MM.1S (cell line): Measurements from ENCODE around the gene DCP1B.

Experiments used
- DNase-seq: peaks from one replicate; pipeline ENCODE4 v3.0.0-alpha.2; 2015
- H2AFZ ChIP-seq: fragments of 300-600 bp; sonication (generic); 2 replicates; pipeline ENCODE4 v1.6.0; 2016; ENCODE audit warnings: antibody characterized with exemption, low read length
- H3F3A ChIP-seq: fragments of 300-600 bp; sonication (generic); 2 replicates; pipeline ENCODE4 v1.6.1; 2016; ENCODE audit warnings: mild to moderate bottlenecking, antibody characterized with exemption, low read length, moderate library complexity, mixed read lengths; ENCODE audit not compliant: insufficient read depth
- H3K27ac ChIP-seq: fragments of 300-600 bp; sonication (generic); 2 replicates; pipeline ENCODE4 v1.5.1; 2016; ENCODE audit warnings: mild to moderate bottlenecking, low read length
- H3K27me3 ChIP-seq: fragments of 300-600 bp; sonication (generic); replicated peaks from 2 replicates; pipeline ENCODE4 v1.6.0; 2016; ENCODE audit warnings: low read length; ENCODE audit not compliant: insufficient read depth
- H3K36me3 ChIP-seq: fragments of 300-600 bp; sonication (generic); replicated peaks from 2 replicates; pipeline ENCODE4 v1.6.1; 2016; ENCODE audit warnings: mild to moderate bottlenecking, low read length, mixed read lengths; ENCODE audit not compliant: insufficient read depth
- H3K4me1 ChIP-seq: fragments of 300-600 bp; sonication (generic); 2 replicates; pipeline ENCODE4 v1.6.1; 2016; ENCODE audit warnings: low read length, mixed read lengths
- H3K4me2 ChIP-seq: fragments of 300-600 bp; sonication (generic); 2 replicates; pipeline ENCODE4 v1.6.0; 2016; ENCODE audit warnings: low read depth, low read length
- H3K4me3 ChIP-seq: fragments of 300-600 bp; sonication (generic); 2 replicates; pipeline ENCODE4 v1.5.1; 2016; ENCODE audit warnings: low read length, mixed read lengths
- H3K79me2 ChIP-seq: fragments of 300-600 bp; sonication (generic); 2 replicates; pipeline ENCODE4 v1.6.1; 2016; ENCODE audit warnings: mixed run types, low read length, mixed read lengths
- H3K9ac ChIP-seq: fragments of 300-600 bp; sonication (generic); 2 replicates; pipeline ENCODE4 v1.6.1; 2016; ENCODE audit warnings: low read length, mixed read lengths
- H3K9me2 ChIP-seq: fragments of 300-600 bp; sonication (generic); replicated peaks from 2 replicates; pipeline ENCODE4 v1.6.1; 2016; ENCODE audit warnings: mild to moderate bottlenecking, low read length, mixed read lengths; ENCODE audit not compliant: insufficient read depth
- H3K9me3 ChIP-seq: fragments of 300-600 bp; sonication (generic); replicated peaks from 2 replicates; pipeline ENCODE4 v1.6.1; 2016; ENCODE audit warnings: mild to moderate bottlenecking, low read length, mixed read lengths; ENCODE audit not compliant: insufficient read depth
- H4K20me1 ChIP-seq: fragments of 300-600 bp; sonication (generic); 2 replicates; pipeline ENCODE4 v1.6.1; 2016; ENCODE audit warnings: mild to moderate bottlenecking, low read length, moderate library complexity, mixed read lengths; ENCODE audit not compliant: insufficient read depth
- EZH2 ChIP-seq: fragments of 300-600 bp; sonication (generic); optimal IDR thresholded peaks from 2 replicates; pipeline ENCODE3; 2017; ENCODE audit warnings: low read depth, mild to moderate bottlenecking, antibody characterized with exemption, low read length, mixed read lengths
- EZH2phosphoT487 ChIP-seq: fragments of 300-600 bp; sonication (generic); IDR thresholded peaks from 2 replicates; pipeline ENCODE4 v1.6.1; 2018; ENCODE audit warnings: antibody characterized with exemption, low read length
- TF ChIP-seq, protein P1 (sequence below): fragments of 300-600 bp; sonication (generic); IDR thresholded peaks from 2 replicates; pipeline ENCODE4 v1.5.1; 2016; ENCODE audit warnings: antibody characterized with exemption, low read length, mixed read lengths

DCP1B gene

DNA sequence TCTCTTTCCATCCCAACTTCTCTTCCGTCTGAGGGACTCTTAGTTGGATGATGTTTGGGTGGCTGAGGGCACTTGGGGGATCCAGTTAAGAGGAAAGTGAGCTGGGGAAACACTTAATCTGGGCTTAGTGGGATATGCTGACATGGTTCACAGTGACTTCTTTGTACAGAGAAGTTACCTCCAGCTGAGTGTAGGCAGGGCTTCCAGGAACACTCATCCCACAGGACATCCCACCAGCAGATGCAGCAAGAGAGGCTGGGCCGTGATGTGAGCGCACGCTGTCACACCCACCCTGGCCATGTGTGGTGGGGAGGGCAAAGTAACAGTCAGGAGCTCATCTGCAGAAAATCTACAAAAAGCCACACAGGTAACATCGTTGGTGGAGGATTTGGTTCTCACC lies 85.0 kb downstream of the DCP1B start:
- no peaks in the 10 kb centered on the region for H3K36me3 ChIP-seq
- H3K4me1 ChIP-seq: no peaks in the 10 kb centered on the region
- H3K4me3 ChIP-seq: no peak overlapping the region
- H3K9me2 ChIP-seq: no peaks in the 10 kb centered on the region
- no peak overlapping the region for H2AFZ ChIP-seq
- no peak for TF ChIP-seq EZH2phosphoT487
- TF ChIP-seq EZH2: no peak
- TF ChIP-seq, protein P1, sequence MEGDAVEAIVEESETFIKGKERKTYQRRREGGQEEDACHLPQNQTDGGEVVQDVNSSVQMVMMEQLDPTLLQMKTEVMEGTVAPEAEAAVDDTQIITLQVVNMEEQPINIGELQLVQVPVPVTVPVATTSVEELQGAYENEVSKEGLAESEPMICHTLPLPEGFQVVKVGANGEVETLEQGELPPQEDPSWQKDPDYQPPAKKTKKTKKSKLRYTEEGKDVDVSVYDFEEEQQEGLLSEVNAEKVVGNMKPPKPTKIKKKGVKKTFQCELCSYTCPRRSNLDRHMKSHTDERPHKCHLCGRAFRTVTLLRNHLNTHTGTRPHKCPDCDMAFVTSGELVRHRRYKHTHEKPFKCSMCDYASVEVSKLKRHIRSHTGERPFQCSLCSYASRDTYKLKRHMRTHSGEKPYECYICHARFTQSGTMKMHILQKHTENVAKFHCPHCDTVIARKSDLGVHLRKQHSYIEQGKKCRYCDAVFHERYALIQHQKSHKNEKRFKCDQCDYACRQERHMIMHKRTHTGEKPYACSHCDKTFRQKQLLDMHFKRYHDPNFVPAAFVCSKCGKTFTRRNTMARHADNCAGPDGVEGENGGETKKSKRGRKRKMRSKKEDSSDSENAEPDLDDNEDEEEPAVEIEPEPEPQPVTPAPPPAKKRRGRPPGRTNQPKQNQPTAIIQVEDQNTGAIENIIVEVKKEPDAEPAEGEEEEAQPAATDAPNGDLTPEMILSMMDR: no peak
- H3K79me2 ChIP-seq: no peaks in the 10 kb centered on the region
- no peaks in the 10 kb centered on the region for H4K20me1 ChIP-seq
- no peaks in the 10 kb centered on the region for H3F3A ChIP-seq
- no peak overlapping the region for H3K4me2 ChIP-seq
- H3K27ac ChIP-seq: no peak overlapping the region
- no peaks in the 10 kb centered on the region for H3K9me3 ChIP-seq
- DNase-seq: no peak
- H3K27me3 ChIP-seq: peaks cover 17% of the 10 kb centered on the region
- H3K9ac ChIP-seq: no peak overlapping the region

DNA sequence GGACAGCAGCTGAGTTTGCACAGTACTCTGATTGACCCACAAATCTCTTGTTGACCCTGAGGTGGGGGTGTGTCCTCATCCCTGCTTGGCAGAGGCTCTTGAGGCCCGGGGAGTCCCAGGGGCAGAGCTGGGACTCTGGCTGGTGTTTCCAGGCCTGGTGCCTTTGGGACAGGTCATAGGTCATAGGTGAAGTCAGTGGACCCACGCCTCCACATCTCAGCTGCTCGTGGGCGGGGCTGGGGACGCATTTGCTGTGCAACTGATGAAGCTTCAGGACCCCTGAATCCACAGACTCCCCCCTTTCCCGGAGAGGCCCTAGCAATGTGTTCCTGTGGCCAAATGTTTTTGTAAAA lies 85.4 kb downstream of the DCP1B start:
- Histone ChIP-seq H3F3A (no peaks in the 10 kb centered on the region), H3K9me2 (no peaks in the 10 kb centered on the region), H4K20me1 (no peaks in the 10 kb centered on the region), H3K9me3 (no peaks in the 10 kb centered on the region), H3K36me3 (no peaks in the 10 kb centered on the region), H3K4me1 (no peaks in the 10 kb centered on the region), H3K27ac (no peak overlapping the region), H3K27me3 (peaks cover 17% of the 10 kb centered on the region), H2AFZ (no peak overlapping the region), H3K4me2 (no peak overlapping the region), H3K9ac (no peak overlapping the region), H3K4me3 (no peak overlapping the region), H3K79me2 (no peaks in the 10 kb centered on the region)
- TF ChIP-seq, protein P1: no peak
- TF ChIP-seq EZH2 (no peak), EZH2phosphoT487 (no peak)
- DNase-seq: no peak

DNA sequence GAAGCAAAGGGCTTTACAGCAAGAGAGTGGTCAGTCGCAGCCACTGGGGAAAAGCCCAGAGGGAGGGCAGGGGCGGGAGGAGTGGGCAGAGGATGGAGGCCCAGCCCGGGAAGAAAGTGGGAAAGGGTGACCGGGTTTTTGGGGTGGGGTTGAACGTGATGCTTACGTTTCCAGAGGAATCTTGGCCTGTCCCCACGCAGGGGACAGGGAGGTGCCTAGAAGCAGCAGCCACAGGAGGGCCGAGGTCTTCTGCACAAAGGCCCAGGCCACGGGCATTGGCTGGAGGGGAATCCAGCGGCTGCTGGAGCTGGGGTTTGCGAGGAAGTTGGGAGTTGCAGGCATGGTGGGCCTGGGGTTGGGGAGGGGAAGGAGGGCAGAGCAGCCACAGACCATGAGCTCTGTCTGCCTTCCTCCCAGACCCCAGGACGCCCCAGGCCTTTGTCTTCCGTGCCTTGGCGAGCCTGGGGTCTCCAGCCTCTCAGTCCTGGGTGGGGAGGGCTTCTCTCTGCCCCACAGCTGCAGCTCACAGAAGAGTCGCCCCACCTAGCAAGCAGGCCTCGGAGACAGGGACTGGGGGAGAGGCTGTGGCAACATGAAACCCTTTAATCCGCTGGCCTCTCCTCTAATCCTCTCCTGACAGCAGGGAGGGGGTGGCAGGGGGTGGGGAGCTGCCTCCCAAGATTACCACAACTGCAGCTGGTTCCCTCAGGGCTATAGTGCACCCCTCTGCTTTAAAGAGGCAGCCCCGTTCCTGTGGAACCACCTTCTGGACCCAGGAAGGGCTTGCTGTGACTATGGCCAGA lies 86.0 kb downstream of the DCP1B start, which contains the start of gene CACNA2D4:
CACNA2D4 (minus strand) TSS at position 572 of the 803 bp plus-strand sequence; CDS start at position 393, 179 bp downstream.
- H3K9me2 ChIP-seq: no peaks in the 10 kb centered on the region
- H3K27ac ChIP-seq: no peak within 1 kb of the TSS
- no peaks in the 10 kb centered on the region for H3K36me3 ChIP-seq
- H2AFZ ChIP-seq: no peak within 1 kb of the TSS
- H3K4me1 ChIP-seq: no peaks in the 10 kb centered on the region
- H4K20me1 ChIP-seq: no peaks in the 10 kb centered on the region
- no peak within 1 kb of the TSS for H3K9ac ChIP-seq
- H3K79me2 ChIP-seq: no peaks in the 10 kb centered on the region
- no peak within 1 kb of the TSS for H3K4me2 ChIP-seq
- no peaks in the 10 kb centered on the region for H3F3A ChIP-seq
- H3K9me3 ChIP-seq: no peaks in the 10 kb centered on the region
- TF ChIP-seq, protein P1: no peak
- TF ChIP-seq EZH2: no peak
- no peak for TF ChIP-seq EZH2phosphoT487
- H3K4me3 ChIP-seq: no peak within 1 kb of the TSS
- DNase-seq: no peak
- peaks cover 11% of the 10 kb centered on the region; the same call in 1 of the 2 replicates for H3K27me3 ChIP-seq
